GM12878 (cell line): Measurements from ENCODE around the gene ADAMTS17. TPM values are rescaled to one million over a fixed set of nuclear protein-coding genes. Genes with fewer than 3 reads are reported as not detected.

Experiments
- ATAC-seq: fragments of 200-7000 bp; cut with Tn5 transposase; 3 replicates; pipeline ENCODE4 v1.9.1; 2020; ENCODE audit warnings: mild to moderate bottlenecking, moderate library complexity
- BruUV-seq: library from RNA; stranded (reverse); fragments of 400-500 nt; replicated peaks from 2 replicates; lab custom pipeline; 2021; lab: Mats Ljungman, UMichigan
- CTCF ChIA-PET: fragments of 300-600 bp; sonication (Branson Sonifier 250); formaldehyde crosslinking; extraction: SDS; loops from one replicate; lab custom pipeline; 2021; ENCODE audit warnings: inconsistent platforms; lab: Yijun Ruan, JAX
- POLR2A ChIA-PET: fragments of 350-600 bp; formaldehyde crosslinking; extraction: SDS; loops from one replicate; lab custom pipeline; 2021; ENCODE audit warnings: inconsistent platforms; lab: Charles Lee
- RAD21 ChIA-PET: fragments of 300-600 bp; sonication (Branson Sonifier 250); formaldehyde crosslinking; loops from one replicate; lab custom pipeline; 2023; ENCODE audit warnings: antibody characterized with exemption; ENCODE audit not compliant: unreplicated experiment; lab: Charles Lee
- SMC1A ChIA-PET: fragments of 300-600 bp; sonication (Branson Sonifier 250); formaldehyde crosslinking; loops from one replicate; lab custom pipeline; 2023; ENCODE audit not compliant: unreplicated experiment, uncharacterized antibody; lab: Charles Lee
- DNase-seq: peaks from one replicate; pipeline ENCODE4 v3.0.0-alpha.2; 2011; ENCODE audit warnings: low read depth, low spot score
- FAIRE-seq: peaks from 3 replicates; lab custom pipeline; 2011; peaks lifted over from hg19 to GRCh38; lab: Jason Lieb, UNC
- H2AFZ ChIP-seq: 2 replicates; pipeline ENCODE4 v1.6.0; 2011; ENCODE audit warnings: low read depth, low read length, control low read depth; ENCODE audit not compliant: control insufficient read depth
- H3K27ac ChIP-seq: 2 replicates; pipeline ENCODE4 v1.5.1; 2011; ENCODE audit warnings: control low read depth; ENCODE audit not compliant: control insufficient read depth, insufficient read depth
- H3K27me3 ChIP-seq, 2 experiments: replicated peaks in 1 of 2; 2 replicates each; pipeline versions ENCODE4 v1.6.0 to v1.6.1; 2011; ENCODE audit warnings: low read length in 1 of 2; ENCODE audit not compliant: control insufficient read depth in 2 of 2, insufficient read depth in 2 of 2
- H3K36me3 ChIP-seq, 2 experiments: 2 replicates each; pipeline ENCODE4 v1.5.1; 2011; ENCODE audit warnings: low read length in 1 of 2; ENCODE audit not compliant: control insufficient read depth in 2 of 2, insufficient read depth in 2 of 2
- H3K4me1 ChIP-seq: 2 replicates; pipeline ENCODE4 v1.6.1; 2011; ENCODE audit warnings: mild to moderate bottlenecking, low read length, moderate library complexity, mixed read lengths; ENCODE audit not compliant: control insufficient read depth, insufficient read depth
- H3K4me2 ChIP-seq: 2 replicates; pipeline ENCODE4 v1.6.0; 2011; ENCODE audit warnings: control low read depth; ENCODE audit not compliant: control insufficient read depth, insufficient read depth
- H3K4me3 ChIP-seq: fragments of 200-600 bp; sonication (generic); 2 replicates; pipeline ENCODE4 v1.5.1; 2016
- H3K79me2 ChIP-seq: 2 replicates; pipeline ENCODE4 v1.6.0; 2011; ENCODE audit warnings: low read length; ENCODE audit not compliant: control insufficient read depth, insufficient read depth
- H3K9ac ChIP-seq: 2 replicates; pipeline ENCODE4 v1.8.0; 2011; ENCODE audit warnings: low read length, control low read depth, mixed read lengths; ENCODE audit not compliant: control insufficient read depth, insufficient read depth
- H3K9me3 ChIP-seq: replicated peaks from 3 replicates; pipeline ENCODE4 v1.5.1; 2011; ENCODE audit warnings: mild to moderate bottlenecking, low read length; ENCODE audit not compliant: control insufficient read depth, insufficient read depth
- H4K20me1 ChIP-seq: 2 replicates; pipeline ENCODE4 v1.6.0; 2011; ENCODE audit not compliant: control insufficient read depth, insufficient read depth
- ASH2L ChIP-seq: fragments of 300-600, 200-600 bp; sonication (generic); IDR thresholded peaks from 2 replicates; pipeline ENCODE4 v1.6.1; 2017; ENCODE audit warnings: low read depth, mild to moderate bottlenecking, borderline replicate concordance
- ATF3 ChIP-seq: IDR thresholded peaks from 2 replicates; pipeline ENCODE4 v1.6.1; 2011; ENCODE audit warnings: low read depth, mild to moderate bottlenecking, low read length, moderate library complexity, borderline replicate concordance; ENCODE audit errors: extremely low read depth
- CTCF ChIP-seq, 3 experiments: IDR thresholded peaks in 2 of 3; conservative IDR thresholded peaks in 1 of 3; 2 replicates each; pipeline ENCODE4 v1.5.1; 2011; ENCODE audit warnings: low read depth in 3 of 3, low read length in 3 of 3, mild to moderate bottlenecking in 3 of 3, control low read depth in 2 of 3, moderate library complexity in 2 of 3, inconsistent platforms in 1 of 3, mixed read lengths in 1 of 3; ENCODE audit not compliant: control insufficient read depth in 2 of 3, insufficient read depth in 1 of 3; ENCODE audit errors: extremely low read depth in 1 of 3
- FOS ChIP-seq: IDR thresholded peaks from 3 replicates; pipeline ENCODE4 v1.6.1; 2011; ENCODE audit warnings: borderline replicate concordance; ENCODE audit not compliant: insufficient read length; ENCODE audit errors: extremely low read depth
- GABPA ChIP-seq: IDR thresholded peaks from 2 replicates; pipeline ENCODE4 v1.6.1; 2014; ENCODE audit warnings: antibody characterized with exemption, low read depth, mild to moderate bottlenecking, inconsistent platforms
- MTA3 ChIP-seq: IDR thresholded peaks from 2 replicates; pipeline ENCODE4 v1.6.1; 2012; ENCODE audit warnings: low read length, inconsistent platforms, borderline replicate concordance
- NFIC ChIP-seq: IDR thresholded peaks from 2 replicates; pipeline ENCODE4 v1.6.1; 2012; ENCODE audit warnings: low read depth, mild to moderate bottlenecking, inconsistent platforms, low read length, moderate library complexity
- RB1 ChIP-seq: fragments of 450-650 bp; formaldehyde crosslinking; IDR thresholded peaks from 2 replicates; pipeline ENCODE4 v1.6.1; 2017; ENCODE audit warnings: mild to moderate bottlenecking, borderline replicate concordance
- RUNX3 ChIP-seq: IDR thresholded peaks from 2 replicates; pipeline ENCODE4 v1.6.1; 2012; ENCODE audit warnings: low read length, inconsistent platforms
- SMAD5 ChIP-seq: IDR thresholded peaks from 2 replicates; pipeline ENCODE4 v1.6.1; 2016; ENCODE audit warnings: antibody characterized with exemption, low read depth
- SRF ChIP-seq, 2 experiments: IDR thresholded peaks; 2 replicates each; pipeline ENCODE4 v1.6.1; 2011; ENCODE audit warnings: low read depth in 2 of 2, low read length in 2 of 2, mild to moderate bottlenecking in 1 of 2, moderate library complexity in 1 of 2
- USF1 ChIP-seq: IDR thresholded peaks from 2 replicates; pipeline ENCODE4 v1.6.1; 2011; ENCODE audit warnings: borderline replicate concordance, low read depth, mild to moderate bottlenecking, moderate library complexity, mixed read lengths, low read length; ENCODE audit not compliant: insufficient read depth; ENCODE audit errors: extremely low read length
- USF2 ChIP-seq: IDR thresholded peaks from 2 replicates; pipeline ENCODE4 v1.6.1; 2011; ENCODE audit warnings: low read depth, low read length, improper control_type of control experiment, borderline replicate concordance
- ZNF207 ChIP-seq: fragments of 450-650 bp; IDR thresholded peaks from 2 replicates; pipeline ENCODE4 v1.6.1; 2014; ENCODE audit warnings: antibody characterized with exemption, mild to moderate bottlenecking, borderline replicate concordance
- ZNF687 ChIP-seq: fragments of 450-650 bp; IDR thresholded peaks from 2 replicates; pipeline ENCODE4 v1.6.1; 2017; ENCODE audit warnings: mild to moderate bottlenecking, moderate library complexity
- WGBS: methylation state at CpG from one replicate; pipeline ENCODE4 v1.1.6; 2016; ENCODE audit warnings: low lambda C conversion rate; ENCODE audit not compliant: insufficient replicate concordance, insufficient coverage; ENCODE audit errors: missing lambda C conversion rate; 5-methylcytosine and 5-hydroxymethylcytosine counted together
- in situ Hi-C: fragments of 300-500 bp; cut with MboI; formaldehyde crosslinking; loops from 9 replicates; pipeline ENCODE4 v1.14.3; 2018; ENCODE audit warnings: mixed read lengths
- intact Hi-C: fragments of 100-400 bp; cut with micrococcal nuclease; formaldehyde crosslinking; loops from one replicate; pipeline ENCODE4 v1.14.2; 2022; ENCODE audit not compliant: unreplicated experiment
- polyA plus RNA-seq, 11 experiments: library from polyadenylated mRNA; depleted of rRNA in 4 of 11; unstranded in 6 of 11; stranded (reverse) in 5 of 11; fragments of >200 nt; fragmentation: Nextera tagmentation in 4 of 11; fragmentation: Illumina TruSeq in 1 of 11; extraction: Ambion mirVana in 4 of 11; extraction: Trizol in 1 of 11; gene quantifications; 1 replicate in 1 of 11; 2 replicates in 10 of 11; pipeline versions ENCODE4 v1.2.1 to v1.2.3, GENCODE V29; 2011 to 2016; ENCODE audit warnings: inconsistent platforms in 2 of 11, missing spikeins in 2 of 11, low read depth in 1 of 11
- total RNA-seq, 4 experiments: library from RNA; depleted of rRNA in 3 of 4; stranded (reverse); fragments of >200 nt in 3 of 4; fragmentation: Illumina TruSeq in 1 of 4; extraction: Trizol in 1 of 4; gene quantifications; 2 replicates each; pipeline versions ENCODE4 v1.2.1 to v1.2.3, GENCODE V29; 2013 to 2021

The ADAMTS17 gene
- total and polyA plus RNA-seq, 10 of the 15 experiments (the other 5 are each of a cell fraction or from before 2014, with no cell fraction given) = 0.04 to 0.50 (median 0.10) TPM; not detected in 4

- FAIRE-seq = no peak
- ATAC-seq = no peak
- ChIA-PET SMC1A (interaction anchor here (0.8 kb wide), 1 partner anchor 92 kb away, joined by 3 read pairs; no protein-coding TSS in a partner anchor), RAD21 (no interaction called here), POLR2A (no interaction called here), CTCF (no interaction called here)
- Histone ChIP-seq H3K27ac (no peak overlapping the region), H3K4me3 (no peak overlapping the region), H2AFZ (no peak overlapping the region), H3K36me3 (no peaks in the 10 kb centered on the region), H4K20me1 (no peaks in the 10 kb centered on the region), H3K9me3 (no peaks in the 10 kb centered on the region; the same call in 2 of the 3 replicates), H3K4me1 (no peaks in the 10 kb centered on the region), H3K4me2 (no peak overlapping the region), H3K9ac (no peak overlapping the region), H3K79me2 (no peaks in the 10 kb centered on the region), H3K27me3 (no peaks in the 10 kb centered on the region)
- no TSS peak for BruUV-seq
- WGBS = 31% methylated on average over 14 of the region's 15 CpGs
- intact Hi-C loops = no loop called here
- DNase-seq = no peak
- in situ Hi-C loops = no loop called here
- TF ChIP-seq ZNF207 = no peak
- TF ChIP-seq ATF3 = no peak
- TF ChIP-seq FOS = no peak
- no peak for TF ChIP-seq GABPA
- no peak for TF ChIP-seq ZNF687
- no peak for TF ChIP-seq NFIC
- TF ChIP-seq ASH2L = no peak
- TF ChIP-seq SMAD5 = no peak
- no peak for TF ChIP-seq RB1
- no peak for TF ChIP-seq CTCF (IDR thresholded peaks at IDR 0.05 in 2 of 3, conservative IDR thresholded peaks at IDR 0.05 in 1 of 3; ENCODE audit: control insufficient read depth in 2 of 3, extremely low read depth in 1 of 3, insufficient read depth in 1 of 3, low read depth in 3 of 3, low read length in 3 of 3)
- TF ChIP-seq MTA3 = no peak
- no peak for TF ChIP-seq SRF (IDR thresholded peaks at IDR 0.05; ENCODE audit: low read depth in 2 of 2, low read length in 2 of 2)
- TF ChIP-seq RUNX3 = no peak
- no peak for TF ChIP-seq USF1
- TF ChIP-seq USF2 = no peak
Measured at GRCh38 chr15:100236981-100237720, 104.6 kb downstream of the ADAMTS17 start.
